OCI-LY7 (cell line): Measurements from ENCODE around the gene PHACTR1. TPM values are rescaled to one million over a fixed set of nuclear protein-coding genes. Genes with fewer than 3 reads are reported as not detected.

Experiments used
- BruUV-seq: library from RNA; stranded (reverse); fragments of 400-500 nt; replicated peaks from 2 replicates; lab custom pipeline; 2021; lab: Mats Ljungman, UMichigan
- CTCF ChIA-PET: fragments of 300-600 bp; sonication (Branson Sonifier 250); formaldehyde crosslinking; loops from one replicate; lab custom pipeline; 2022; ENCODE audit warnings: antibody characterized with exemption; ENCODE audit not compliant: unreplicated experiment; lab: Charles Lee
- POLR2A ChIA-PET: fragments of 300-600 bp; sonication (Branson Sonifier 250); formaldehyde crosslinking; loops from one replicate; lab custom pipeline; 2022; ENCODE audit warnings: antibody characterized with exemption; lab: Charles Lee
- DNase-seq: peaks from one replicate; pipeline ENCODE4 v3.0.0-alpha.2; 2015; ENCODE audit warnings: low spot score
- H2AFZ ChIP-seq: fragments of 200-600 bp; sonication (generic), shearing (Covaris generic); 2 replicates; pipeline ENCODE4 v1.6.1; 2014; ENCODE audit warnings: mild to moderate bottlenecking, antibody characterized with exemption, low read length, moderate library complexity
- H3K27ac ChIP-seq: fragments of 200-600 bp; sonication (generic); 2 replicates; pipeline ENCODE4 v1.5.1; 2014; ENCODE audit warnings: mixed run types, low read depth, mild to moderate bottlenecking, moderate library complexity, low read length, inconsistent platforms; ENCODE audit not compliant: poor library complexity, severe bottlenecking
- H3K36me3 ChIP-seq: fragments of 200-600 bp; sonication (generic); 2 replicates; pipeline ENCODE4 v1.6.1; 2014; ENCODE audit warnings: mild to moderate bottlenecking, antibody characterized with exemption, low read length, moderate library complexity, mixed read lengths; ENCODE audit not compliant: insufficient read depth
- H3K4me1 ChIP-seq: fragments of 200-600 bp; sonication (generic); 2 replicates; pipeline ENCODE4 v1.5.1; 2014; ENCODE audit warnings: mild to moderate bottlenecking, low read length; ENCODE audit not compliant: insufficient read depth, poor library complexity, severe bottlenecking
- H3K4me2 ChIP-seq: fragments of 200-600 bp; sonication (generic); 2 replicates; pipeline ENCODE4 v1.6.1; 2014; ENCODE audit warnings: mild to moderate bottlenecking, low read length
- H3K4me3 ChIP-seq: fragments of 200-600 bp; sonication (generic); 2 replicates; pipeline ENCODE4 v1.5.1; 2014; ENCODE audit warnings: mild to moderate bottlenecking, low read depth, low read length; ENCODE audit not compliant: poor library complexity, severe bottlenecking
- H3K79me2 ChIP-seq: fragments of 200-600 bp; sonication (generic); 2 replicates; pipeline ENCODE4 v1.6.1; 2016; ENCODE audit warnings: low read depth, mild to moderate bottlenecking, low read length, moderate library complexity, mixed read lengths; ENCODE audit not compliant: insufficient read depth
- H3K9me2 ChIP-seq: fragments of 200-600 bp; sonication (generic); 2 replicates; pipeline ENCODE4 v1.6.1; 2016; ENCODE audit warnings: mild to moderate bottlenecking, low read length, mixed read lengths; ENCODE audit not compliant: insufficient read depth
- H3K9me3 ChIP-seq: fragments of 200-600 bp; sonication (generic); 2 replicates; pipeline ENCODE4 v1.6.1; 2014; ENCODE audit warnings: mild to moderate bottlenecking, mixed run types, low read length, mixed read lengths
- H4K20me1 ChIP-seq: fragments of 200-600 bp; sonication (generic); 2 replicates; pipeline ENCODE4 v1.6.1; 2014; ENCODE audit warnings: mild to moderate bottlenecking, antibody characterized with exemption, low read length, moderate library complexity, mixed read lengths; ENCODE audit not compliant: insufficient read depth
- CTCF ChIP-seq: fragments of 200-600 bp; sonication (generic); conservative IDR thresholded peaks from 2 replicates; pipeline ENCODE4 v1.5.1; 2014; ENCODE audit warnings: mild to moderate bottlenecking, antibody characterized with exemption, low read length, moderate library complexity, mixed read lengths
- EZH2phosphoT487 ChIP-seq: fragments of 200-600 bp; sonication (generic); IDR thresholded peaks from 2 replicates; pipeline ENCODE4 v1.6.1; 2018; ENCODE audit warnings: low read depth, borderline replicate concordance, mild to moderate bottlenecking, mixed run types, antibody characterized with exemption, low read length, moderate library complexity, mixed read lengths
- intact Hi-C: fragments of 100-400 bp; cut with micrococcal nuclease; formaldehyde crosslinking; loops from one replicate; pipeline ENCODE4 v1.10.0; 2022; ENCODE audit not compliant: unreplicated experiment
- total RNA-seq, 2 experiments: library from RNA; depleted of rRNA in 1 of 2; stranded (reverse); fragments of >200 nt in 1 of 2; shearing (Covaris generic) in 1 of 2; gene quantifications; 2 replicates each; pipeline ENCODE4 v1.2.3, GENCODE V29; 2014 to 2022

Gene PHACTR1
- total RNA-seq, 2 experiments from 2014 or later = 25.1 to 46.6 TPM

- H2AFZ ChIP-seq = no peak overlapping the region
- CTCF ChIA-PET = no interaction called here
- H3K4me3 ChIP-seq = no peak overlapping the region
- BruUV-seq = no TSS peak
- H4K20me1 ChIP-seq = no peaks in the 10 kb centered on the region
- intact Hi-C loops = no loop called here
- H3K4me2 ChIP-seq = no peak overlapping the region
- TF ChIP-seq EZH2phosphoT487 = no peak
- no peak for TF ChIP-seq CTCF
- H3K9me3 ChIP-seq = no peaks in the 10 kb centered on the region
- DNase-seq = no peak
- POLR2A ChIA-PET = interaction anchor here (1.1 to 1.2 kb wide), 2 partner anchors 9 to 90 kb away, joined by 3 to 4 read pairs; no protein-coding TSS in a partner anchor
- no peaks in the 10 kb centered on the region for H3K79me2 ChIP-seq
- H3K27ac ChIP-seq = no peak overlapping the region
- H3K36me3 ChIP-seq = no peaks in the 10 kb centered on the region
- no peaks in the 10 kb centered on the region for H3K4me1 ChIP-seq
- H3K9me2 ChIP-seq = no peaks in the 10 kb centered on the region
These were observed 397.5 kb downstream of the PHACTR1 start for GRCh38 chr6:13113981-13114593.

GRCh38 chr6:13116155-13116554 is 399.6 kb downstream of the PHACTR1 start:
- TF ChIP-seq CTCF (no peak), EZH2phosphoT487 (no peak)
- ChIA-PET CTCF (no interaction called here), POLR2A (no interaction called here)
- H3K9me2 ChIP-seq = no peaks in the 10 kb centered on the region
- intact Hi-C loops = no loop called here
- H3K9me3 ChIP-seq = no peaks in the 10 kb centered on the region
- no peak overlapping the region for H2AFZ ChIP-seq
- H3K4me2 ChIP-seq = no peak overlapping the region
- no peak overlapping the region for H3K4me3 ChIP-seq
- H3K27ac ChIP-seq = no peak overlapping the region
- no peaks in the 10 kb centered on the region for H4K20me1 ChIP-seq
- DNase-seq = no peak
- no peaks in the 10 kb centered on the region for H3K36me3 ChIP-seq
- no peaks in the 10 kb centered on the region for H3K79me2 ChIP-seq
- no TSS peak for BruUV-seq
- no peaks in the 10 kb centered on the region for H3K4me1 ChIP-seq

GRCh38 chr6:13117570-13117969 is 401.0 kb downstream of the PHACTR1 start:
- intact Hi-C loops = no loop called here
- H3K4me2 ChIP-seq = no peak overlapping the region
- POLR2A ChIA-PET = interaction anchor here (1.7 kb wide), 1 partner anchor 9 kb away, joined by 3 read pairs; no protein-coding TSS in a partner anchor
- no peak overlapping the region for H2AFZ ChIP-seq
- no peaks in the 10 kb centered on the region for H3K79me2 ChIP-seq
- no peaks in the 10 kb centered on the region for H3K9me3 ChIP-seq
- DNase-seq = no peak
- H3K4me1 ChIP-seq = no peaks in the 10 kb centered on the region
- H3K27ac ChIP-seq = no peak overlapping the region
- CTCF ChIA-PET = no interaction called here
- no peaks in the 10 kb centered on the region for H4K20me1 ChIP-seq
- no peaks in the 10 kb centered on the region for H3K36me3 ChIP-seq
- H3K9me2 ChIP-seq = no peaks in the 10 kb centered on the region
- BruUV-seq = no TSS peak
- no peak for TF ChIP-seq CTCF
- TF ChIP-seq EZH2phosphoT487 = no peak
- no peak overlapping the region for H3K4me3 ChIP-seq
